Liver (tissue), 9 donors: ENCODE measurements around the gene ROR1. TPM values are rescaled to one million over a fixed set of nuclear protein-coding genes. Genes with fewer than 3 reads are reported as not detected.

ENCODE experiments used
- DNase-seq: peaks from one replicate; pipeline ENCODE4 v3.0.0-alpha.2; 2017; ENCODE audit warnings: low spot score
- H3K27ac ChIP-seq, 2 donors: one replicate each; pipeline ENCODE4 v1.7.0; 2013; ENCODE audit warnings: inconsistent platforms in 2 of 2, low read length in 2 of 2, control low read depth in 1 of 2, low read depth in 1 of 2, mild to moderate bottlenecking in 1 of 2
- H3K27me3 ChIP-seq, 4 donors: one replicate each; pipeline versions ENCODE4 v1.6.1 to v1.7.0; 2013; ENCODE audit warnings: low read length in 3 of 4, inconsistent platforms in 1 of 4, mild to moderate bottlenecking in 1 of 4, moderate library complexity in 1 of 4; ENCODE audit not compliant: control insufficient read depth in 4 of 4, insufficient read depth in 4 of 4
- H3K36me3 ChIP-seq, 4 donors: one replicate each; pipeline versions ENCODE4 v1.6.1 to v1.7.0; 2013; ENCODE audit warnings: low read length in 3 of 4, mild to moderate bottlenecking in 3 of 4, low read depth in 1 of 4, moderate library complexity in 1 of 4; ENCODE audit not compliant: control insufficient read depth in 4 of 4, insufficient read depth in 3 of 4
- H3K4me1 ChIP-seq, 4 donors: one replicate each; pipeline versions ENCODE4 v1.6.1 to v1.7.0; 2013; ENCODE audit warnings: low read length in 3 of 4, mild to moderate bottlenecking in 3 of 4, moderate library complexity in 1 of 4; ENCODE audit not compliant: control insufficient read depth in 4 of 4, insufficient read depth in 4 of 4
- H3K4me3 ChIP-seq, 3 donors: one replicate each; pipeline versions ENCODE4 v1.6.1 to v1.7.0; 2013; ENCODE audit warnings: low read length in 3 of 3, control low read depth in 1 of 3, low read depth in 1 of 3, mild to moderate bottlenecking in 1 of 3
- H3K9ac ChIP-seq, 2 donors: one replicate each; pipeline ENCODE4 v1.7.0; 2013; ENCODE audit warnings: low read length in 2 of 2, mild to moderate bottlenecking in 2 of 2, moderate library complexity in 2 of 2, control low read depth in 1 of 2, low read depth in 1 of 2
- H3K9me3 ChIP-seq, 4 donors: one replicate each; pipeline versions ENCODE4 v1.6.1 to v1.7.0; 2013; ENCODE audit warnings: low read length in 3 of 4; ENCODE audit not compliant: control insufficient read depth in 4 of 4
- EGR1 ChIP-seq, 2 donors: IDR thresholded peaks; 2 replicates each; pipeline ENCODE4 v1.6.1; 2016 to 2018; ENCODE audit warnings: antibody characterized with exemption in 2 of 2, low read depth in 2 of 2
- FOXA1 ChIP-seq: IDR thresholded peaks from 2 replicates; pipeline ENCODE4 v1.6.1; 2016; ENCODE audit warnings: antibody characterized with exemption
- FOXA2 ChIP-seq: IDR thresholded peaks from 2 replicates; pipeline ENCODE4 v1.6.1; 2016; ENCODE audit warnings: antibody characterized with exemption
- JUND ChIP-seq, 2 donors: IDR thresholded peaks; 2 replicates each; pipeline ENCODE4 v1.6.1; 2016; ENCODE audit warnings: antibody characterized with exemption in 2 of 2
- RAD21 ChIP-seq, 2 donors: IDR thresholded peaks; 2 replicates each; pipeline ENCODE4 v1.6.1; 2016; ENCODE audit warnings: antibody characterized with exemption in 2 of 2, mild to moderate bottlenecking in 2 of 2
- SP1 ChIP-seq: IDR thresholded peaks from 2 replicates; pipeline ENCODE4 v1.6.1; 2018; ENCODE audit warnings: antibody characterized with exemption, mild to moderate bottlenecking
- TAF1 ChIP-seq: conservative IDR thresholded peaks from 2 replicates; pipeline ENCODE4 v1.6.1; 2016; ENCODE audit warnings: antibody characterized with exemption, mild to moderate bottlenecking
- WGBS: extraction: QIAGEN DNeasy Blood & Tissue Kit; methylation state at CpG from one replicate; pipeline ENCODE4 v1.1.7; 2013; 5-methylcytosine and 5-hydroxymethylcytosine counted together
- polyA plus RNA-seq, 2 donors: library from polyadenylated mRNA; stranded (reverse) in 1 of 2; unstranded in 1 of 2; fragments of 200-250 nt in 1 of 2; fragments of >200 nt in 1 of 2; fragmentation: Nextera tagmentation in 1 of 2; extraction: Ambion mirVana in 1 of 2; gene quantifications; one replicate each; pipeline versions ENCODE4 v1.2.1 to v1.2.3, GENCODE V29; 2013 to 2015
- total RNA-seq, 2 donors: library from RNA; depleted of rRNA; stranded (reverse); fragments of >200 nt; gene quantifications; one replicate each; pipeline ENCODE4 v1.2.3, GENCODE V29; 2014
- TF ChIP-seq, protein P1 (sequence below): IDR thresholded peaks from 2 replicates; pipeline ENCODE4 v1.6.1; 2016; ENCODE audit warnings: antibody characterized with exemption
- TF ChIP-seq, protein P2 (sequence below): fragments of 150-350 bp; IDR thresholded peaks from 2 replicates; pipeline ENCODE4 v1.5.1; 2017; ENCODE audit warnings: improper control_type of control experiment, low read depth, low read length; ENCODE audit not compliant: missing input control
- TF ChIP-seq, protein P3 (sequence below): IDR thresholded peaks from 2 replicates; pipeline ENCODE4 v1.6.1; 2016; ENCODE audit warnings: antibody characterized with exemption, mild to moderate bottlenecking
- TF ChIP-seq, protein P4 (sequence below): IDR thresholded peaks from 2 replicates; pipeline ENCODE4 v1.6.1; 2016; ENCODE audit warnings: antibody characterized with exemption
- TF ChIP-seq, protein P5 (sequence below): IDR thresholded peaks from 2 replicates; pipeline ENCODE4 v1.6.1; 2016; ENCODE audit warnings: antibody characterized with exemption
- donor health status: healthy.
- donor health status: healthy.
- donor health status: healthy.
- donor health status: healthy.
- donor health status: healthy.

The ROR1 gene
- total and polyA plus RNA-seq, 4 donors, result 0.15 to 0.98 (median 0.37) TPM

DNA sequence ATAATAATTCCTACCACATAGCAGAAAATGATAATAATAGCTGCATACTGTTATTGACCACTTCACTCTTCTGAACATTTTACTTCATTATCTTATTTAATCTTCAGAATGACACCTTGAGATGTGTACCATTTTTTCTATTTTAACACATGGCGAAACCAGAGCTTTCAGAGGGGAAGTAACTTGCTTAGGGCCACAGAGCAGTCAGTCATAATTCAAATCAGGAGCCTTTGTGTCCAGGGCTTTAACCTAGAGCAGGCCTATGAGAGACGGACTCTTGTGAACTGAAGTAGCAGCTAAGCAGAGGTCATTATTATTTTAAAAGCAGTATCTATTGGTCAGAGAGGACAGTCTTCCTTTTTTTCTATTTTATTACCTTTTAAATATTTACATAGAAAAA, 114.0 kb downstream of the ROR1 start:
- H3K27me3 ChIP-seq, result no peaks in the 10 kb centered on the region
- no peaks in the 10 kb centered on the region for H3K36me3 ChIP-seq
- H3K4me1 ChIP-seq, result no peaks in the 10 kb centered on the region
- 91% methylated on average over 2 of the region's 2 CpGs for WGBS
- no peak overlapping the region for H3K4me3 ChIP-seq
- H3K27ac ChIP-seq, result no peak overlapping the region
- no peak overlapping the region for H3K9ac ChIP-seq
- TF ChIP-seq EGR1 (IDR thresholded peaks at IDR 0.05; ENCODE audit: low read depth in 2 of 2) (no peak), SP1 (no peak), JUND (IDR thresholded peaks at IDR 0.05) (no peak), TAF1 (no peak), RAD21 (IDR thresholded peaks at IDR 0.05) (no peak)
- TF ChIP-seq, protein P1, sequence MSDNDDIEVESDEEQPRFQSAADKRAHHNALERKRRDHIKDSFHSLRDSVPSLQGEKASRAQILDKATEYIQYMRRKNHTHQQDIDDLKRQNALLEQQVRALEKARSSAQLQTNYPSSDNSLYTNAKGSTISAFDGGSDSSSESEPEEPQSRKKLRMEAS, result no peak
- TF ChIP-seq, protein P2, sequence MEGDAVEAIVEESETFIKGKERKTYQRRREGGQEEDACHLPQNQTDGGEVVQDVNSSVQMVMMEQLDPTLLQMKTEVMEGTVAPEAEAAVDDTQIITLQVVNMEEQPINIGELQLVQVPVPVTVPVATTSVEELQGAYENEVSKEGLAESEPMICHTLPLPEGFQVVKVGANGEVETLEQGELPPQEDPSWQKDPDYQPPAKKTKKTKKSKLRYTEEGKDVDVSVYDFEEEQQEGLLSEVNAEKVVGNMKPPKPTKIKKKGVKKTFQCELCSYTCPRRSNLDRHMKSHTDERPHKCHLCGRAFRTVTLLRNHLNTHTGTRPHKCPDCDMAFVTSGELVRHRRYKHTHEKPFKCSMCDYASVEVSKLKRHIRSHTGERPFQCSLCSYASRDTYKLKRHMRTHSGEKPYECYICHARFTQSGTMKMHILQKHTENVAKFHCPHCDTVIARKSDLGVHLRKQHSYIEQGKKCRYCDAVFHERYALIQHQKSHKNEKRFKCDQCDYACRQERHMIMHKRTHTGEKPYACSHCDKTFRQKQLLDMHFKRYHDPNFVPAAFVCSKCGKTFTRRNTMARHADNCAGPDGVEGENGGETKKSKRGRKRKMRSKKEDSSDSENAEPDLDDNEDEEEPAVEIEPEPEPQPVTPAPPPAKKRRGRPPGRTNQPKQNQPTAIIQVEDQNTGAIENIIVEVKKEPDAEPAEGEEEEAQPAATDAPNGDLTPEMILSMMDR, result no peak
- TF ChIP-seq, protein P3, sequence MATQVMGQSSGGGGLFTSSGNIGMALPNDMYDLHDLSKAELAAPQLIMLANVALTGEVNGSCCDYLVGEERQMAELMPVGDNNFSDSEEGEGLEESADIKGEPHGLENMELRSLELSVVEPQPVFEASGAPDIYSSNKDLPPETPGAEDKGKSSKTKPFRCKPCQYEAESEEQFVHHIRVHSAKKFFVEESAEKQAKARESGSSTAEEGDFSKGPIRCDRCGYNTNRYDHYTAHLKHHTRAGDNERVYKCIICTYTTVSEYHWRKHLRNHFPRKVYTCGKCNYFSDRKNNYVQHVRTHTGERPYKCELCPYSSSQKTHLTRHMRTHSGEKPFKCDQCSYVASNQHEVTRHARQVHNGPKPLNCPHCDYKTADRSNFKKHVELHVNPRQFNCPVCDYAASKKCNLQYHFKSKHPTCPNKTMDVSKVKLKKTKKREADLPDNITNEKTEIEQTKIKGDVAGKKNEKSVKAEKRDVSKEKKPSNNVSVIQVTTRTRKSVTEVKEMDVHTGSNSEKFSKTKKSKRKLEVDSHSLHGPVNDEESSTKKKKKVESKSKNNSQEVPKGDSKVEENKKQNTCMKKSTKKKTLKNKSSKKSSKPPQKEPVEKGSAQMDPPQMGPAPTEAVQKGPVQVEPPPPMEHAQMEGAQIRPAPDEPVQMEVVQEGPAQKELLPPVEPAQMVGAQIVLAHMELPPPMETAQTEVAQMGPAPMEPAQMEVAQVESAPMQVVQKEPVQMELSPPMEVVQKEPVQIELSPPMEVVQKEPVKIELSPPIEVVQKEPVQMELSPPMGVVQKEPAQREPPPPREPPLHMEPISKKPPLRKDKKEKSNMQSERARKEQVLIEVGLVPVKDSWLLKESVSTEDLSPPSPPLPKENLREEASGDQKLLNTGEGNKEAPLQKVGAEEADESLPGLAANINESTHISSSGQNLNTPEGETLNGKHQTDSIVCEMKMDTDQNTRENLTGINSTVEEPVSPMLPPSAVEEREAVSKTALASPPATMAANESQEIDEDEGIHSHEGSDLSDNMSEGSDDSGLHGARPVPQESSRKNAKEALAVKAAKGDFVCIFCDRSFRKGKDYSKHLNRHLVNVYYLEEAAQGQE, result no peak
- TF ChIP-seq, protein P4, sequence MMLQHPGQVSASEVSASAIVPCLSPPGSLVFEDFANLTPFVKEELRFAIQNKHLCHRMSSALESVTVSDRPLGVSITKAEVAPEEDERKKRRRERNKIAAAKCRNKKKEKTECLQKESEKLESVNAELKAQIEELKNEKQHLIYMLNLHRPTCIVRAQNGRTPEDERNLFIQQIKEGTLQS, result no peak
- no peaks in the 10 kb centered on the region for H3K9me3 ChIP-seq
- DNase-seq, result no peak

DNA sequence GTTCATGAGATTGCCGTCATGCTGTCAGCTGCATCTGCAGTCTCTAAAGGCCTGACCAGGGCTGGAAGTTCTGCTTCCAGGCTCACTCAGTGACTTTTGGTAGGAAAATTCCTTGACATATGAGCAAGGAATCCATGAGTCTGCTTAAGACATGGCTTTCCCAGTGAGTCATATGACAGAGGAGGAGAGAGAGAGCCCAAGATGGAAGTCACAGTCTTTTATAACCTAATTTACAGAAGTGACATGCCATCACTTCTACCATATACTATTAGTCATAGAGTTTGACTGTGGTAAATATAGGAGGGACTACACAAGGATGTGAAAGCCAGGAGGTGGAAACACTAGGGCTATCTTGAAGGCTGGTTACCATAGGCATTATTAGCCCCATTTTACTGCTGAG, 115.2 kb downstream of the ROR1 start:
- 97% methylated on average over 1 of the region's 1 CpG for WGBS
- no peaks in the 10 kb centered on the region for H3K4me1 ChIP-seq
- no peaks in the 10 kb centered on the region for H3K9me3 ChIP-seq
- no peak overlapping the region for H3K9ac ChIP-seq
- TF ChIP-seq TAF1, result no peak
- TF ChIP-seq, protein P4, result no peak
- TF ChIP-seq FOXA2, result no peak
- TF ChIP-seq, protein P3, result no peak
- no peak for TF ChIP-seq JUND (IDR thresholded peaks at IDR 0.05)
- no peak for TF ChIP-seq FOXA1
- TF ChIP-seq RAD21 (IDR thresholded peaks at IDR 0.05), result no peak
- TF ChIP-seq, protein P5, sequence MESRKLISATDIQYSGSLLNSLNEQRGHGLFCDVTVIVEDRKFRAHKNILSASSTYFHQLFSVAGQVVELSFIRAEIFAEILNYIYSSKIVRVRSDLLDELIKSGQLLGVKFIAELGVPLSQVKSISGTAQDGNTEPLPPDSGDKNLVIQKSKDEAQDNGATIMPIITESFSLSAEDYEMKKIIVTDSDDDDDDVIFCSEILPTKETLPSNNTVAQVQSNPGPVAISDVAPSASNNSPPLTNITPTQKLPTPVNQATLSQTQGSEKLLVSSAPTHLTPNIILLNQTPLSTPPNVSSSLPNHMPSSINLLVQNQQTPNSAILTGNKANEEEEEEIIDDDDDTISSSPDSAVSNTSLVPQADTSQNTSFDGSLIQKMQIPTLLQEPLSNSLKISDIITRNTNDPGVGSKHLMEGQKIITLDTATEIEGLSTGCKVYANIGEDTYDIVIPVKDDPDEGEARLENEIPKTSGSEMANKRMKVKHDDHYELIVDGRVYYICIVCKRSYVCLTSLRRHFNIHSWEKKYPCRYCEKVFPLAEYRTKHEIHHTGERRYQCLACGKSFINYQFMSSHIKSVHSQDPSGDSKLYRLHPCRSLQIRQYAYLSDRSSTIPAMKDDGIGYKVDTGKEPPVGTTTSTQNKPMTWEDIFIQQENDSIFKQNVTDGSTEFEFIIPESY, result no peak
- no peak overlapping the region for H3K27ac ChIP-seq
- H3K4me3 ChIP-seq, result no peak overlapping the region
- no peaks in the 10 kb centered on the region for H3K27me3 ChIP-seq
- H3K36me3 ChIP-seq, result no peaks in the 10 kb centered on the region
- no peak for DNase-seq
